GM21367 (cell line): Measurements from ENCODE around the gene MICAL3.
"Not testable (repeated sequence)": the region's sequence is repeated elsewhere in the genome, so short reads cannot be mapped to it uniquely, and the experiment has no call there.

Experiments
- ATAC-seq: cut with Tn5 transposase; IDR thresholded peaks from one replicate; pipeline ENCODE4 v1.9.1; 2021; ENCODE audit not compliant: unreplicated experiment

MICAL3 gene

GRCh38 chr22:17772958-17773605 is 251.3 kb downstream of the MICAL3 start:
- no peak for ATAC-seq

GRCh38 chr22:17772249-17772957 is 252.0 kb downstream of the MICAL3 start:
- ATAC-seq = no peak

GRCh38 chr22:17770180-17771077 is 253.9 kb downstream of the MICAL3 start:
- no peak for ATAC-seq

GRCh38 chr22:17769716-17770082 is 254.7 kb downstream of the MICAL3 start:
- no peak for ATAC-seq

GRCh38 chr22:17769013-17769715 is 255.2 kb downstream of the MICAL3 start:
- no peak for ATAC-seq

GRCh38 chr22:17767233-17768065 is 256.9 kb downstream of the MICAL3 start:
- ATAC-seq = no peak

GRCh38 chr22:17764852-17765251 is 259.5 kb downstream of the MICAL3 start:
- not testable (repeated sequence) for ATAC-seq

- no peak for ATAC-seq
Observed at GRCh38 chr22:17764036-17764435, 260.3 kb downstream of the MICAL3 start.

- not testable (repeated sequence) for ATAC-seq
Observed at GRCh38 chr22:17763442-17763841, 260.9 kb downstream of the MICAL3 start.

GRCh38 chr22:17761138-17761488 is 263.2 kb downstream of the MICAL3 start:
- no peak for ATAC-seq

- no peak for ATAC-seq
Observed at GRCh38 chr22:17754233-17754925, 270.0 kb downstream of the MICAL3 start.

GRCh38 chr22:17753401-17753989 is 270.9 kb downstream of the MICAL3 start:
- ATAC-seq = no peak

GRCh38 chr22:17751596-17751995 is 272.8 kb downstream of the MICAL3 start:
- ATAC-seq = no peak

- ATAC-seq = no peak
Observed at GRCh38 chr22:17749605-17750395, 274.6 kb downstream of the MICAL3 start.

GRCh38 chr22:17748555-17749353 is 275.6 kb downstream of the MICAL3 start:
- no peak for ATAC-seq

- ATAC-seq = no peak
Observed at GRCh38 chr22:17746916-17747315, 277.4 kb downstream of the MICAL3 start.

- no peak for ATAC-seq
Observed at GRCh38 chr22:17744430-17744829, 279.9 kb downstream of the MICAL3 start.
